IMR-90 (cell line): ENCODE measurements around the gene TNS2. TPM values are rescaled to one million over a fixed set of nuclear protein-coding genes. Genes with fewer than 3 reads are reported as not detected.
A peak's percentile ranks its signal among the peaks of the same experiment; 100 is the strongest.

ENCODE experiments used
- ATAC-seq: fragments of 200-7000 bp; cut with Tn5 transposase; 2 replicates; pipeline ENCODE4 v1.9.1; 2020; ENCODE audit warnings: low read depth, mild to moderate bottlenecking, moderate library complexity
- BruUV-seq: library from RNA; stranded (reverse); fragments of 400-500 nt; replicated peaks from 2 replicates; lab custom pipeline; 2021; lab: Mats Ljungman, UMichigan
- CTCF ChIA-PET: fragments of 300-600 bp; formaldehyde crosslinking; extraction: SDS; loops from one replicate; lab custom pipeline; 2021; ENCODE audit warnings: antibody characterized with exemption; lab: Yijun Ruan, JAX
- POLR2A ChIA-PET: fragments of 300-600 bp; sonication (Branson Sonifier 250); formaldehyde crosslinking; loops from one replicate; lab custom pipeline; 2022; ENCODE audit warnings: antibody characterized with exemption; ENCODE audit not compliant: unreplicated experiment; lab: Charles Lee
- DNase-seq: peaks from one replicate; pipeline ENCODE4 v3.0.0; 2013
- H2AFZ ChIP-seq: replicated peaks from 2 replicates; pipeline ENCODE3; 2013; ENCODE audit warnings: low read length, mild to moderate bottlenecking; ENCODE audit not compliant: poor library complexity
- H2AK5ac ChIP-seq: 2 replicates; pipeline ENCODE4 v1.6.1; 2013; ENCODE audit warnings: low read depth, low read length, inconsistent platforms
- H2AK9ac ChIP-seq: replicated peaks from 2 replicates; pipeline ENCODE3; 2013; ENCODE audit warnings: mild to moderate bottlenecking, low read depth, low read length, moderate library complexity; ENCODE audit not compliant: poor library complexity
- H2BK120ac ChIP-seq: 2 replicates; pipeline ENCODE4 v1.6.1; 2013; ENCODE audit warnings: low read depth, low read length, inconsistent platforms
- H2BK15ac ChIP-seq: 3 replicates; pipeline ENCODE4 v1.6.1; 2013; ENCODE audit warnings: low read depth, low read length, inconsistent platforms
- H2BK20ac ChIP-seq: 2 replicates; pipeline ENCODE4 v1.6.1; 2013; ENCODE audit warnings: low read depth, mild to moderate bottlenecking, inconsistent platforms, low read length, moderate library complexity
- H2BK5ac ChIP-seq: 2 replicates; pipeline ENCODE4 v1.6.1; 2013; ENCODE audit warnings: mild to moderate bottlenecking, low read depth, low read length, inconsistent platforms; ENCODE audit not compliant: poor library complexity, severe bottlenecking
- H3K14ac ChIP-seq: replicated peaks from 2 replicates; pipeline ENCODE4 v1.6.1; 2013; ENCODE audit warnings: low read depth, low read length, inconsistent platforms
- H3K18ac ChIP-seq: 2 replicates; pipeline ENCODE4 v1.6.1; 2013; ENCODE audit warnings: low read depth, low read length, control low read depth
- H3K23ac ChIP-seq: 2 replicates; pipeline ENCODE4 v1.6.1; 2013; ENCODE audit warnings: low read depth, low read length, inconsistent platforms
- H3K27ac ChIP-seq: 2 replicates; pipeline ENCODE4 v1.5.1; 2013; ENCODE audit warnings: mild to moderate bottlenecking, control low read depth, low read length; ENCODE audit not compliant: insufficient read depth
- H3K27me3 ChIP-seq: 2 replicates; pipeline ENCODE4 v1.6.1; 2013; ENCODE audit warnings: low read length; ENCODE audit not compliant: control insufficient read depth, insufficient read depth
- H3K36me3 ChIP-seq: 2 replicates; pipeline ENCODE4 v1.6.1; 2013; ENCODE audit warnings: low read length, mixed read lengths; ENCODE audit not compliant: control insufficient read depth, insufficient read depth
- H3K4ac ChIP-seq: 2 replicates; pipeline ENCODE4 v1.6.1; 2013; ENCODE audit warnings: low read depth, low read length, inconsistent platforms
- H3K4me1 ChIP-seq: 2 replicates; pipeline ENCODE4 v1.6.1; 2013; ENCODE audit warnings: low read length, mixed read lengths; ENCODE audit not compliant: control insufficient read depth, insufficient read depth
- H3K4me2 ChIP-seq: 2 replicates; pipeline ENCODE4 v1.6.1; 2013; ENCODE audit warnings: low read depth, mild to moderate bottlenecking, control low read depth, low read length, moderate library complexity
- H3K4me3 ChIP-seq: 2 replicates; pipeline ENCODE4 v1.5.1; 2013; ENCODE audit warnings: low read depth, mild to moderate bottlenecking, control low read depth, low read length, moderate library complexity; ENCODE audit not compliant: insufficient read depth
- H3K56ac ChIP-seq: 2 replicates; pipeline ENCODE4 v1.6.1; 2013; ENCODE audit warnings: low read length, inconsistent platforms; ENCODE audit not compliant: insufficient read depth; ENCODE audit errors: extremely low read depth
- H3K79me1 ChIP-seq, 2 experiments: 2 replicates each; pipeline ENCODE4 v1.6.1; 2013; ENCODE audit warnings: low read length in 2 of 2, inconsistent platforms in 1 of 2, low read depth in 1 of 2
- H3K9ac ChIP-seq: 2 replicates; pipeline ENCODE4 v1.6.1; 2013; ENCODE audit warnings: low read depth, low read length, control low read depth
- H3K9me1 ChIP-seq: 2 replicates; pipeline ENCODE4 v1.6.1; 2013; ENCODE audit warnings: low read length, inconsistent platforms; ENCODE audit not compliant: insufficient read depth
- H3K9me3 ChIP-seq: 2 replicates; pipeline ENCODE4 v1.6.1; 2013; ENCODE audit warnings: low read length; ENCODE audit not compliant: control insufficient read depth, insufficient read depth
- H4K20me1 ChIP-seq: 2 replicates; pipeline ENCODE4 v1.6.1; 2013; ENCODE audit warnings: low read length, inconsistent platforms; ENCODE audit not compliant: insufficient read depth
- H4K5ac ChIP-seq: 2 replicates; pipeline ENCODE4 v1.6.1; 2013; ENCODE audit warnings: mild to moderate bottlenecking, low read depth, low read length, control low read depth
- H4K8ac ChIP-seq, 2 experiments: 2 replicates each; pipeline ENCODE4 v1.6.1; 2013; ENCODE audit warnings: low read depth in 2 of 2, low read length in 2 of 2, control low read depth in 1 of 2, inconsistent platforms in 1 of 2
- H4K91ac ChIP-seq: 2 replicates; pipeline ENCODE4 v1.6.1; 2013; ENCODE audit warnings: low read depth, low read length, inconsistent platforms; ENCODE audit not compliant: insufficient read depth
- BHLHE40 ChIP-seq: fragments of 150-350 bp; IDR thresholded peaks from 2 replicates; pipeline ENCODE4 v1.6.1; 2016; ENCODE audit warnings: mild to moderate bottlenecking, low read depth, low read length
- CEBPB ChIP-seq: IDR thresholded peaks from 2 replicates; pipeline ENCODE4 v1.6.1; 2012; ENCODE audit warnings: low read depth, low read length, improper control_type of control experiment
- CHD1 ChIP-seq: IDR thresholded peaks from 2 replicates; pipeline ENCODE4 v1.6.1; 2012; ENCODE audit warnings: low read depth, low read length, improper control_type of control experiment
- ELK1 ChIP-seq: fragments of 150-350 bp; IDR thresholded peaks from 2 replicates; pipeline ENCODE4 v1.6.1; 2016; ENCODE audit warnings: low read depth, mild to moderate bottlenecking, low read length, moderate library complexity, borderline replicate concordance
- FOS ChIP-seq: fragments of 150-350 bp; IDR thresholded peaks from 2 replicates; pipeline ENCODE4 v1.6.1; 2016; ENCODE audit warnings: low read depth, low read length
- MAFK ChIP-seq: IDR thresholded peaks from 2 replicates; pipeline ENCODE4 v1.6.1; 2012; ENCODE audit warnings: low read depth, low read length, improper control_type of control experiment
- MAZ ChIP-seq: IDR thresholded peaks from 2 replicates; pipeline ENCODE4 v1.6.1; 2012; ENCODE audit warnings: low read depth, mild to moderate bottlenecking, low read length, improper control_type of control experiment, moderate library complexity, borderline replicate concordance
- MXI1 ChIP-seq: IDR thresholded peaks from 2 replicates; pipeline ENCODE4 v1.6.1; 2012; ENCODE audit warnings: low read depth, mild to moderate bottlenecking, low read length, moderate library complexity, borderline replicate concordance
- NFE2L2 ChIP-seq: fragments of 150-350 bp; IDR thresholded peaks from 2 replicates; pipeline ENCODE4 v1.6.1; 2016; ENCODE audit warnings: low read depth, mild to moderate bottlenecking, low read length
- POLR2A ChIP-seq: IDR thresholded peaks from 2 replicates; pipeline ENCODE4 v1.6.1; 2012; ENCODE audit warnings: mild to moderate bottlenecking, low read depth, low read length
- RAD21 ChIP-seq: IDR thresholded peaks from 2 replicates; pipeline ENCODE4 v1.6.1; 2012; ENCODE audit warnings: low read length, improper control_type of control experiment
- RCOR1 ChIP-seq: IDR thresholded peaks from 2 replicates; pipeline ENCODE4 v1.6.1; 2012; ENCODE audit warnings: mild to moderate bottlenecking, low read length, improper control_type of control experiment; ENCODE audit not compliant: insufficient replicate concordance
- RFX5 ChIP-seq: IDR thresholded peaks from 2 replicates; pipeline ENCODE4 v1.8.0; 2012; ENCODE audit warnings: low read depth, mild to moderate bottlenecking, low read length, moderate library complexity
- SMC3 ChIP-seq: fragments of 150-350 bp; IDR thresholded peaks from 2 replicates; pipeline ENCODE4 v1.6.1; 2016; ENCODE audit warnings: low read depth, mild to moderate bottlenecking, antibody characterized with exemption, low read length, moderate library complexity
- WGBS, 2 experiments: methylation state at CpG; one replicate each; pipeline versions ENCODE4 v1.1.5 to v1.1.7; 2013; ENCODE audit warnings: missing lambda C conversion rate in 2 of 2; ENCODE audit not compliant: insufficient read length in 1 of 2; ENCODE audit errors: extremely low coverage in 2 of 2; 5-methylcytosine and 5-hydroxymethylcytosine counted together
- dilution Hi-C: fragments of 300-500 bp; cut with HindIII; formaldehyde crosslinking; loops from one replicate; pipeline ENCODE4 v1.14.3; 2018; ENCODE audit warnings: low sequenced_read_pairs; ENCODE audit not compliant: unreplicated experiment
- in situ Hi-C: fragments of 300-500 bp; cut with MboI; formaldehyde crosslinking; loops from 3 replicates; pipeline ENCODE4 v1.14.3; 2019; ENCODE audit warnings: low sequenced_read_pairs, inconsistent platforms, mixed read lengths
- intact Hi-C: fragments of 100-400 bp; cut with micrococcal nuclease; formaldehyde crosslinking; loops from 2 replicates; pipeline ENCODE4 v1.10.0; 2022
- polyA plus RNA-seq, 3 experiments: library from polyadenylated mRNA; depleted of rRNA; stranded (reverse); fragments of >200 nt; gene quantifications; 2 replicates each; pipeline ENCODE4 v1.2.3, GENCODE V29; 2012; ENCODE audit warnings: low replicate concordance in 1 of 3
- total RNA-seq: library from RNA; depleted of rRNA; stranded (reverse); fragments of >200 nt; gene quantifications from 2 replicates; pipeline ENCODE4 v1.2.3, GENCODE V29; 2012
- TF ChIP-seq, protein P1 (sequence below): fragments of 150-350 bp; IDR thresholded peaks from 2 replicates; pipeline ENCODE4 v1.6.1; 2017; ENCODE audit warnings: mild to moderate bottlenecking, antibody characterized with exemption, low read length, low read depth
- TF ChIP-seq, protein P2 (sequence below): conservative IDR thresholded peaks from 2 replicates; pipeline ENCODE4 v1.5.1; 2012; ENCODE audit warnings: mild to moderate bottlenecking, low read depth, low read length, improper control_type of control experiment

The TNS2 gene
- total and polyA plus RNA-seq, 2 of the 4 experiments (the other 2 are of a cell fraction): 10.4 to 67.2 TPM

GRCh38 chr12:53105256-53105655 is 55.4 kb downstream of the TNS2 start:
- Histone ChIP-seq H2AK5ac (peak overlapping the region; percentile 28; the same call in 1 of the 2 replicates), H2BK15ac (no peak overlapping the region), H3K23ac (no peak overlapping the region), H4K91ac (no peak overlapping the region), H3K4me3 (no peak overlapping the region), H4K8ac (no peak overlapping the region), H3K4ac (no peak overlapping the region), H2AFZ (no peak overlapping the region), H3K9me3 (no peaks in the 10 kb centered on the region), H3K4me2 (no peak overlapping the region), H3K18ac (no peak overlapping the region), H3K56ac (no peak overlapping the region), H2BK20ac (no peak overlapping the region), H3K14ac (no peak overlapping the region), H2AK9ac (no peak overlapping the region), H3K27ac (no peak overlapping the region), H3K9ac (no peak overlapping the region), H3K9me1 (no peaks in the 10 kb centered on the region), H3K27me3 (no peaks in the 10 kb centered on the region), H2BK5ac (no peak overlapping the region), H4K20me1 (no peaks in the 10 kb centered on the region), H3K4me1 (peaks cover 3% of the 10 kb centered on the region; the same call in 1 of the 2 replicates), H3K36me3 (peaks cover 7% of the 10 kb centered on the region; the same call in 1 of the 2 replicates), H3K79me1 (peaks cover 0 to 4% of the 10 kb centered on the region in 2 experiments; a peak in 1 of 4 replicates), H2BK120ac (no peak overlapping the region), H4K5ac (no peak overlapping the region)
- POLR2A ChIA-PET: no interaction called here
- ATAC-seq (no peak), DNase-seq (no peak)
- 88% methylated on average over 5 of the region's 8 CpGs; no CpG with 5 or more reads in 1 of the 2 experiments for WGBS, 2 experiments
- no TSS peak for BruUV-seq
- dilution Hi-C loops (no loop called here), intact Hi-C loops (loop anchor here (5.0 kb wide), 1 partner anchor 42 kb away; no protein-coding TSS in a partner anchor), in situ Hi-C loops (no loop called here)
- TF ChIP-seq FOS (no peak), RAD21 (no peak), SMC3 (no peak), CEBPB (no peak), POLR2A (no peak), NFE2L2 (no peak), CHD1 (no peak), MAZ (no peak), RCOR1 (no peak), RFX5 (no peak), ELK1 (no peak), BHLHE40 (no peak), MAFK (no peak), MXI1 (no peak)
- TF ChIP-seq, protein P1, sequence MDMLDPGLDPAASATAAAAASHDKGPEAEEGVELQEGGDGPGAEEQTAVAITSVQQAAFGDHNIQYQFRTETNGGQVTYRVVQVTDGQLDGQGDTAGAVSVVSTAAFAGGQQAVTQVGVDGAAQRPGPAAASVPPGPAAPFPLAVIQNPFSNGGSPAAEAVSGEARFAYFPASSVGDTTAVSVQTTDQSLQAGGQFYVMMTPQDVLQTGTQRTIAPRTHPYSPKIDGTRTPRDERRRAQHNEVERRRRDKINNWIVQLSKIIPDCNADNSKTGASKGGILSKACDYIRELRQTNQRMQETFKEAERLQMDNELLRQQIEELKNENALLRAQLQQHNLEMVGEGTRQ: no peak
- TF ChIP-seq, protein P2, sequence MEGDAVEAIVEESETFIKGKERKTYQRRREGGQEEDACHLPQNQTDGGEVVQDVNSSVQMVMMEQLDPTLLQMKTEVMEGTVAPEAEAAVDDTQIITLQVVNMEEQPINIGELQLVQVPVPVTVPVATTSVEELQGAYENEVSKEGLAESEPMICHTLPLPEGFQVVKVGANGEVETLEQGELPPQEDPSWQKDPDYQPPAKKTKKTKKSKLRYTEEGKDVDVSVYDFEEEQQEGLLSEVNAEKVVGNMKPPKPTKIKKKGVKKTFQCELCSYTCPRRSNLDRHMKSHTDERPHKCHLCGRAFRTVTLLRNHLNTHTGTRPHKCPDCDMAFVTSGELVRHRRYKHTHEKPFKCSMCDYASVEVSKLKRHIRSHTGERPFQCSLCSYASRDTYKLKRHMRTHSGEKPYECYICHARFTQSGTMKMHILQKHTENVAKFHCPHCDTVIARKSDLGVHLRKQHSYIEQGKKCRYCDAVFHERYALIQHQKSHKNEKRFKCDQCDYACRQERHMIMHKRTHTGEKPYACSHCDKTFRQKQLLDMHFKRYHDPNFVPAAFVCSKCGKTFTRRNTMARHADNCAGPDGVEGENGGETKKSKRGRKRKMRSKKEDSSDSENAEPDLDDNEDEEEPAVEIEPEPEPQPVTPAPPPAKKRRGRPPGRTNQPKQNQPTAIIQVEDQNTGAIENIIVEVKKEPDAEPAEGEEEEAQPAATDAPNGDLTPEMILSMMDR: no peak
- CTCF ChIA-PET: interaction anchor here (1.1 kb wide), 1 partner anchor 39 kb away, joined by 4 read pairs; no protein-coding TSS in a partner anchor
